Measurements from ENCODE around the gene SMARCC1. TPM values are rescaled to one million over a fixed set of nuclear protein-coding genes. Genes with fewer than 3 reads are reported as not detected.

The SMARCC1 gene
- total and polyA plus RNA-seq, 4 donors: 11.7 to 83.0 (median 37.5) TPM

DNA sequence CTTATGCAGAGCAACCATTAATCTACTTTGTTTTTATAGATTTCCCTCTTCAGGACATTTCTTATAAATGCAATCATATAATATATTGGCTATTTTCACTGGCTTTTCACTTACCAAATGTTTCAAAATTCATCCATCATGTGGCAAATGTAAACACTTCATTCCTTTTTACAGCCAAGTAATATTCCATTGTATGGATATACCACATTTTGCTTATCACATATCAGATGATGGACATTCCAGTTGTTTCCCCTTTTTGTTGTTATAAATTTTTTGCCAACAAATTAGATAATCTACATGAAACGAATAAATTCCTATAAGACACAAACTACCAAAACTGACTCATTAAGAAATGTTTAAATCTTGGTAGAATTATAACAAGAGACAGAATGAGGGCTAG, 123.2 kb downstream of the SMARCC1 start:
- Histone ChIP-seq H3K4me3 (no peak overlapping the region), H3K27me3 (ENCODE audit: control insufficient read depth in 3 of 3, insufficient read depth in 3 of 3, low read length in 2 of 3) (no peaks in the 10 kb centered on the region), H3K9me3 (ENCODE audit: control insufficient read depth in 4 of 4, insufficient read depth in 3 of 4, low read length in 3 of 4) (no peaks in the 10 kb centered on the region), H3K4me1 (ENCODE audit: control insufficient read depth in 5 of 5, insufficient read depth in 5 of 5, low read length in 5 of 5) (no peaks in the 10 kb centered on the region), H3K36me3 (ENCODE audit: control insufficient read depth in 4 of 4, insufficient read depth in 4 of 4, low read length in 4 of 4) (peaks cover 7 to 29% (median 20%) of the 10 kb centered on the region in 4 donors), H3K27ac (ENCODE audit: low read depth in 1 of 2, low read length in 1 of 2) (no peak overlapping the region), H3K9ac (ENCODE audit: insufficient read depth in 1 of 2, low read length in 2 of 2) (no peak overlapping the region)
- no peak for ATAC-seq (ENCODE audit: insufficient read depth, low FRiP score)
- TF ChIP-seq, protein P1, sequence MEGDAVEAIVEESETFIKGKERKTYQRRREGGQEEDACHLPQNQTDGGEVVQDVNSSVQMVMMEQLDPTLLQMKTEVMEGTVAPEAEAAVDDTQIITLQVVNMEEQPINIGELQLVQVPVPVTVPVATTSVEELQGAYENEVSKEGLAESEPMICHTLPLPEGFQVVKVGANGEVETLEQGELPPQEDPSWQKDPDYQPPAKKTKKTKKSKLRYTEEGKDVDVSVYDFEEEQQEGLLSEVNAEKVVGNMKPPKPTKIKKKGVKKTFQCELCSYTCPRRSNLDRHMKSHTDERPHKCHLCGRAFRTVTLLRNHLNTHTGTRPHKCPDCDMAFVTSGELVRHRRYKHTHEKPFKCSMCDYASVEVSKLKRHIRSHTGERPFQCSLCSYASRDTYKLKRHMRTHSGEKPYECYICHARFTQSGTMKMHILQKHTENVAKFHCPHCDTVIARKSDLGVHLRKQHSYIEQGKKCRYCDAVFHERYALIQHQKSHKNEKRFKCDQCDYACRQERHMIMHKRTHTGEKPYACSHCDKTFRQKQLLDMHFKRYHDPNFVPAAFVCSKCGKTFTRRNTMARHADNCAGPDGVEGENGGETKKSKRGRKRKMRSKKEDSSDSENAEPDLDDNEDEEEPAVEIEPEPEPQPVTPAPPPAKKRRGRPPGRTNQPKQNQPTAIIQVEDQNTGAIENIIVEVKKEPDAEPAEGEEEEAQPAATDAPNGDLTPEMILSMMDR (IDR thresholded peaks at IDR 0.05; ENCODE audit: control extremely low read depth, extremely low read depth): no peak
- 95 to 97% methylated on average over 1 of the region's 1 CpG for WGBS, 2 donors
- no peak for DNase-seq

DNA sequence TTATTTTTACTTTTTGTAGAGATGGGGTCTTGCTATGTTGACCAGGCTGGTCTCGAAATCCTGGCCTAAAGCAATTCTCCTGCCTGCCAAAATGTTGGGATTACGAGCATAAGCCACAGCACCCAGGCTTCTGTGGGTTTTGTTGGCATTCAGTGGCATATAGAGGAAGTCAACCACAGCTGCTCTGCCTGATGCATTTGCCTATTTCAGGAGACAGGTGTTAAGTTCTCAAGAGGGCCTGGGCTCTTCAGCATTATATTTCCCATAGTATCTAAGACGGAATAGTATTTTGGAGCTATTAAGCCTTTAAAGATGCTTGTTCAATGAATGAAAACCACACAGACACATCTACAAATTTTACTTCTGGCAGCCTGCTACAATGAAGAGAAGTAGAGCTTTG, 129.6 kb downstream of the SMARCC1 start:
- ATAC-seq (ENCODE audit: insufficient read depth, low FRiP score): no peak
- Histone ChIP-seq H3K27me3 (ENCODE audit: control insufficient read depth in 3 of 3, insufficient read depth in 3 of 3, low read length in 2 of 3) (no peaks in the 10 kb centered on the region), H3K9me3 (ENCODE audit: control insufficient read depth in 4 of 4, insufficient read depth in 3 of 4, low read length in 3 of 4) (no peaks in the 10 kb centered on the region), H3K27ac (ENCODE audit: low read depth in 1 of 2, low read length in 1 of 2) (no peak overlapping the region), H3K9ac (ENCODE audit: insufficient read depth in 1 of 2, low read length in 2 of 2) (no peak overlapping the region), H3K36me3 (ENCODE audit: control insufficient read depth in 4 of 4, insufficient read depth in 4 of 4, low read length in 4 of 4) (peaks cover 5 to 11% (median 8%) of the 10 kb centered on the region in 4 donors), H3K4me1 (ENCODE audit: control insufficient read depth in 5 of 5, insufficient read depth in 5 of 5, low read length in 5 of 5) (peaks cover 0 to 1% (median 0%) of the 10 kb centered on the region in 5 donors), H3K4me3 (no peak overlapping the region)
- TF ChIP-seq, protein P1 (IDR thresholded peaks at IDR 0.05; ENCODE audit: control extremely low read depth, extremely low read depth): no peak
- DNase-seq: no peak
- 88 to 96% methylated on average over 3 of the region's 3 CpGs for WGBS, 2 donors

DNA sequence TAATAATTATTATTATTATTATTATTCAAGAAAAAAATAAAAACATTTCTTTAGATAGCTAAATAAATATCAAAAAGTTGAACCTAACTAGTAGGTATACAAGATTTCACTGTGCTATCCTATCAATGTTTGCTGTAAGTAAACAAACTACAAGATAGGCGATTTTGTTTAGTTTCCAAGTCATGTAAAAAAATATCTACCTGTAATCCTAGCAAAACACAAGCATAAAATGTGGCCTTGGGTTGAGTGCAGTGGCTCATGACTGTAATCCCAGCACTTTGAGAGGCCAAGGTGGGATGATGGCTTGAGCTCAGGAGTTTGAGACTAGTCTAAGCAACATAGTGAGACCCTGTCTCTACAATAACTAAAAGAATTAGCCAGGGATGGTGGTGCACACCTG, 131.4 kb downstream of the SMARCC1 start:
- no peak overlapping the region for H3K9ac ChIP-seq (ENCODE audit: insufficient read depth in 1 of 2, low read length in 2 of 2)
- no peak overlapping the region for H3K4me3 ChIP-seq
- peaks cover 0 to 10% (median 0%) of the 10 kb centered on the region in 5 donors for H3K4me1 ChIP-seq (ENCODE audit: control insufficient read depth in 5 of 5, insufficient read depth in 5 of 5, low read length in 5 of 5)
- H3K36me3 ChIP-seq (ENCODE audit: control insufficient read depth in 4 of 4, insufficient read depth in 4 of 4, low read length in 4 of 4): peaks cover 2 to 11% (median 6%) of the 10 kb centered on the region in 4 donors
- no peaks in the 10 kb centered on the region for H3K27me3 ChIP-seq (ENCODE audit: control insufficient read depth in 3 of 3, insufficient read depth in 3 of 3, low read length in 2 of 3)
- no peak overlapping the region for H3K27ac ChIP-seq (ENCODE audit: low read depth in 1 of 2, low read length in 1 of 2)
- TF ChIP-seq, protein P1 (IDR thresholded peaks at IDR 0.05; ENCODE audit: control extremely low read depth, extremely low read depth): no peak
- no peaks in the 10 kb centered on the region for H3K9me3 ChIP-seq (ENCODE audit: control insufficient read depth in 4 of 4, insufficient read depth in 3 of 4, low read length in 3 of 4)
- WGBS, 2 donors: 75 to 88% methylated on average over 1 of the region's 1 CpG
- ATAC-seq (ENCODE audit: insufficient read depth, low FRiP score) (no peak), DNase-seq (no peak)

DNA sequence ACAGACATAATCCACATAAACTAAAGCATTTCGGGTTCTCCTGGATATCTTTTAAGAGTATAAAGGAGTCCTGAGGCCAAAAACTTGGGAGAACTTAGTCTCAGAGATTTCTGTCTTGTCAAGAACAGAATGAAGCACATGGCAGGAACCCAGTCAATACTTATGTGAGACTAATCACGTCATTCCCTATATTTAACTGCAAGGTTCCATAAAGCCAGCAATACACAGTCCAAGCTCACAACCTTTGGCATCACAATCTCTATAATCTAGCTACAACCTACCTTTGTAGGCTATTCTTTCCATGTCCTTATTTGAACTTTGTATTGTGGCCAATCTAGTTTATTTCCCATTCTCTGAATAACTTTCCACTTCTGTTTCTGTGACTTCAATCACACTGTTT, 134.1 kb downstream of the SMARCC1 start:
- H3K27ac ChIP-seq (ENCODE audit: low read depth in 1 of 2, low read length in 1 of 2): no peak overlapping the region
- H3K9ac ChIP-seq (ENCODE audit: insufficient read depth in 1 of 2, low read length in 2 of 2): no peak overlapping the region
- no peaks in the 10 kb centered on the region for H3K9me3 ChIP-seq (ENCODE audit: control insufficient read depth in 4 of 4, insufficient read depth in 3 of 4, low read length in 3 of 4)
- DNase-seq: no peak
- H3K4me1 ChIP-seq (ENCODE audit: control insufficient read depth in 5 of 5, insufficient read depth in 5 of 5, low read length in 5 of 5): peaks cover 0 to 10% (median 0%) of the 10 kb centered on the region in 5 donors
- ATAC-seq (ENCODE audit: insufficient read depth, low FRiP score): no peak
- peaks cover 2 to 11% (median 8%) of the 10 kb centered on the region in 4 donors for H3K36me3 ChIP-seq (ENCODE audit: control insufficient read depth in 4 of 4, insufficient read depth in 4 of 4, low read length in 4 of 4)
- H3K27me3 ChIP-seq (ENCODE audit: control insufficient read depth in 3 of 3, insufficient read depth in 3 of 3, low read length in 2 of 3): no peaks in the 10 kb centered on the region
- TF ChIP-seq, protein P1 (IDR thresholded peaks at IDR 0.05; ENCODE audit: control extremely low read depth, extremely low read depth): no peak
- whole genome bisulfite sequencing, 2 donors: 89% methylated on average over 2 of the region's 2 CpGs
- no peak overlapping the region for H3K4me3 ChIP-seq
